ENCODE data around the gene TRIP6.
A peak's percentile ranks its signal among the peaks of the same experiment; 100 is the strongest.
"Not testable (repeated sequence)": the region's sequence is repeated elsewhere in the genome, so short reads cannot be mapped to it uniquely, and the experiment has no call there.

Gene TRIP6

DNA sequence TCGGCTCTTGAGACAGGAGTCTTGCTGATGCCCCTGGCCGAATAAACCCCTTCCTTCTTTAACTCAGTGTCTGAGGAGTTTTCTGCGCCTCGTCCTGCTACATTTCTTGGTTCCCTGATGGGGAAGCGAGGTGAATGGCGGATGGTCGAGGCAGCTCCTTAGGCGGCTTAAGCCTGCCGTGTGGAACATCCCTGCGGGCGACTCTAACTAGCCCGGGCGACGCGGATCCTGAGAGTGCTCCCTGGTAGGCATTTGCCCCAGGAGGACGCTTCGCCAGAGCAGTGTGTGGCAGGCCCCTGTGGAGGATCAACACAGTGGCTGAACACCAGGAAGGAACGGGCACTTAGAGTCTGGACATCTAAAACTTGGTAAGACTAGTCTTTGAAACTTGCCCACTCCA, 27.8 kb upstream of the TRIP6 start:
- DNase-seq: no peak

DNA sequence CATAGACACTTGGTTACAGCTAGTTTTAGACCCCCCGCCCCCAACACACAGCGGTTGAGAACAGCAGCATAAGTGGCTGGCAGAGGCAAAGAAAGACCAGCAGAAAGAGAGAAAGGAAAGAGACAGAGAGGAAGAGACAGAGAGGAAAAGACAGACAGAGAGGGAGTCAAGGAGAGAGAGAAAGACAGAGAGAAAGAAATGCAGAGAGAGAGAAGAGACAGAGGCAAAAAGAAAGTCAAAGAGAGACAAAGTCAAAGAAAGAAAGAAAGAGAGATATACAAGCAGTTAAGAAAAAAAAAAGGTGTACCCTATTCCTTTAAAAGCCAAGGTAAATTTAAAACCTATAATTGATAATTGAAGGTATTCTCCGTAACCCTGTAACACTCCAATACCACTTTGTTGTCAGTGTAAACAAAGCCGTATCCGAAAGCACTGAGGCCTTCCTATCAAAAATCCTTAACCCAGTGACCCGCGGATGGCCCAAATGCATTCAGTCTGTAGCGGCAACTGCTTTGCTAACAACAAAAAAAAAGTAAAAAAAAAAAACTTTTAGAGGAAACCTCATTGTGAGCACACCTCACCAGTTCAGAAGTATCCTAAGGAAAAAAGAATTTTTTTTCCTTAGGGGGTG, 26.6 kb upstream of the TRIP6 start:
- no peak for DNase-seq

DNA sequence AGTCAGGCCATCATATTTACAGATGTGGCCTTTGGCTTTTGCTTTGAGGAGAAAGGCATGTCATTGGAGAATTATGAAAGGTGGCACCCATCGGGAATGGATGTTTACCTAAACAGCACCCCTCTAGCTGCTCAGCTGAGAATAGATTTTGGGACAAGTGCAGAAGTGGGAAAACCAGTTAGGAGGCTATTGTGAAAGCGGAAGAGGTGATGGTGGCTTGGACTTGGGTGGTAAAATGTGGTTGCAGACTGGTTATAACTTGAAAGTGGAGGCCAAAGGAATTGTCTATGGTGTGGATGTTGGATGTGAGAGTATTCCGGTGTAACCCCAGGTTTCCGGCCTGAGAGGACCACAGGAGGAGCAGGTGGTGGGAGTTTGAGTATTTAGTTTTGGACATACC, 19.8 kb upstream of the TRIP6 start:
- no peak for DNase-seq

DNA sequence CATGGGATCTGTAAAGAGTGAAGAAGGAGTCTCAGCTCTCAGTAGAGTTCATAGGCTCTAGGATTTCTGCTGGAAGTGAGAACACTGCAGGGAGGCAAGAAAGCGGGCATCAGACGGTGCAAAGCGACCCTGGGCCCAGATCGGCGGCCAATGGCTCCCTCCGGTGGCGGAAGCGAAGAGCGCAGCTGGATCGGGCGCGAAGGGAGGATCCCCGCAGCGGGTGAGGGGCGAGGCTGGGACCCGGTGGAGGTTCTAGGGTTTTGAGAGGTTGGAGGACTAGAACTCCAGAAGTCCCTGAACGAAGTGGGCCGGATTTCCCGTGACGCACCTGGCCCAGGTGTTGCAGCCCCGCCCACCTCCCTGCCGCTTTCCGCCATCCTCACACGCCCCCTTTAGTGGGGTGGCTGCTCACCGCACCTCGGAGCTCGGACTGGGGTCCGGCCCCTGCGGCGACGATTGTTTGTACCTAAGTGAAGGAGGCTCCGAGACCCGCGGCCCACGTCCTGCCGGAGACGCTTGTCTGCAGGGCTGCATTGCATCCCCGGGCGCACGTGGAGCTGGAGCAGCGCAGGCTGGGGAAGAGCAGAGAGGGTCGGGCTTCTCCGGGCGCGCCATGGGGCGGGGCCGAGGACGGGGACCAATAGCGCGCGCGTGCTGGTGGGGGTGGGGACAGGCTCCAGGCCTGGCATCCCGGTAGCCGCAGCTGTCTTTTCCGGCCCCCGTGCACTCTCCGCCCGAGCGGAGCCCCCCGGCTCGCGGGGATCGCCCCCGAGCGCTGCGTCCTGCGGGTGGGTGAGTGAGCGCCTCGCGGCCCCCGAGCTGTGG, 14.9 kb upstream of the TRIP6 start, which contains the start of gene SLC12A9:
SLC12A9 (plus strand) TSS at position 666 of the 825 bp plus-strand sequence. CDS start 1,485 bp downstream, outside the sequence.
- peak; percentile 88 for DNase-seq

DNA sequence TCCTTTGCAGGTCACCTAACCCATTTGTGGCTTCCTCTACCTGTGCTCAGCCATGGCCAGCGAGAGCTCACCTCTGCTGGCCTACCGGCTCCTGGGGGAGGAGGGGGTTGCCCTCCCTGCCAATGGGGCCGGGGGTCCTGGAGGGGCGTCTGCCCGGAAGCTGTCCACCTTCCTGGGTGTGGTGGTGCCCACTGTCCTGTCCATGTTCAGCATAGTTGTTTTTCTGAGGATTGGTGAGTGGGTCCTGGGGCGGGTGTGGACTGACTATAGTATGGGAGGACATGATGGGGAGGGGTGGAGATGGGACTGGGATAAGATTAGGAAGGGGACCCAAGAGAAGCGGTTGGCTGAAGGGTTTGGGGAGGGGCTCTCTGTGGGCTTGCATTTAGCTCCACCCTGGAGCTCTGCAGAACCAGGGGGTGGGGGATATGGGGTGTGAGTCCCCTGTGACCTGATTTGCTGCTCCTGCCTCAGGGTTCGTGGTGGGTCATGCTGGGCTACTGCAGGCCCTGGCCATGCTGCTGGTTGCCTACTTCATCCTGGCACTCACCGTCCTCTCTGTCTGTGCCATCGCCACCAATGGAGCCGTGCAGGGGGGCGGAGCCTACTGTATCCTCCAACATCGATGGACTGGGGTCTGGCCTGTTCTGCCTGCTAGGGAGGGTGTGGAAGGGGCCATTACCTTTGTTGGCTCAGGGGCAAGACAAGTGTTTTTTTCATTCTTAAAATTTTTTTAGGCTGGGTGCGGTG, 12.9 kb upstream of the TRIP6 start:
- DNase-seq: no peak

DNA sequence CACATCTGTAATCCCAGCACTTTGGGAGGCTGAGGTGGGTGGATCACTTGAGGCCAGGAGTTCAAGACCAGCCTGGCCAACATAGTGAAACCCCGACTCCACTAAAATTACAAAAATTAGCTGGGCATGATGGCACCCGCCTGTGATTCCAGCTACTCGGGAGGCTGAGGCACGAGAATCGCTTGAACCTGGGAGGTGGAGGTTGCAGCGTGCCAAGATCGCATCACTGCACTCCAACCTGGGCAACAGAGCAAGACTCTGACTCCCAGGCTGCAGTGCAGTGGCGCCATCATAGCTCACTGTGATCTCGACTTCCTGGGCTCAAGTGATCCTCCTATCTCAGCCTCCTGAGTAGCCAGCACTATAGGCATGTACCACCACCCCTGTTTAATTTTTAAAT, 12.3 kb upstream of the TRIP6 start:
- DNase-seq: not testable (repeated sequence)

DNA sequence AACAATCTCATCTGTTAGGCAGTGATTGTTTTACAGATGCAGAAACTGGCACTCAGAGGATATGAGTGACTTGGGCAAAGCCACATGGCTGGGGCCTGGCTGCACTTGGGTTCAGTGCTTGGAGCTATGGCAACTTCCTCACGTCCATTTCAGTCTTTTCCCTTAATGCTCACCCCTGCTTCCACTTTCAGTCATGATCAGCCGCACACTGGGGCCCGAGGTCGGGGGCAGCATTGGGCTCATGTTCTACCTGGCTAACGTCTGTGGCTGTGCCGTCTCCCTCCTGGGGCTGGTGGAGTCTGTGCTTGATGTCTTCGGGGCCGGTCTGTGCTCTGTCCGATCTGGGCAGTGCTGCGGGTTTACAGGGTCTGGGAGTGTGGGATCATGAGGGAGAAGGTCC, 11.7 kb upstream of the TRIP6 start:
- DNase-seq: no peak

DNA sequence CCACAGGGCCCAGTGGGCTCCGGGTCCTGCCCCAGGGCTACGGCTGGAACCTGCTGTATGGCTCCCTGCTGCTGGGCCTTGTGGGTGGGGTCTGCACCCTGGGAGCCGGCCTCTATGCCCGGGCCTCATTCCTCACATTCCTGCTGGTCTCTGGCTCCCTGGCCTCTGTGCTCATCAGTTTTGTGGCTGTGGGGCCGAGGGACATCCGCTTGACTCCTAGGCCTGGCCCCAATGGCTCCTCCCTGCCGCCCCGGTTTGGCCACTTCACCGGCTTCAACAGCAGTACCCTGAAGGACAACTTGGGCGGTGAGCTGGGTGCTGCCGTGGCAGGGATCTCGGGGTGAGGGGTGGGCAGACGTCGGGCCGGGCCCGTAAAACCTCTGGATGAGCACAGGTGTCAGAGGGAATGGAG, 10.3 kb upstream of the TRIP6 start:
- no peak for DNase-seq

DNA sequence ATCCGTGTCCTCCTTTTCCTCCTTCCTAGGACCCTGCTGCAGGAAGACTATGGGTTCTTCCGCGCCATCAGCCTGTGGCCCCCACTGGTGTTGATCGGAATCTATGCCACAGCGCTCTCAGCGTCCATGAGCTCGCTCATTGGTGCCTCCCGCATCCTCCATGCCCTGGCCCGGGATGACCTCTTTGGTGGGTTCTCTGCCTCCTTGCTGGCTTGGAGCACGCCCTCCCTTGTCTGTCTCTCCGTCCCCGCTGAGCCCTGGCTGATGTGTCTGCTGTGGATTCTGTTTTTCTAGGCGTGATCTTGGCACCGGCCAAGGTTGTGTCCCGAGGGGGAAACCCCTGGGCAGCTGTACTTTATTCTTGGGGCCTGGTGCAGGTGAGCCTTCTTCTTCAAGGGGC, 7.3 kb upstream of the TRIP6 start:
- DNase-seq: no peak

DNA sequence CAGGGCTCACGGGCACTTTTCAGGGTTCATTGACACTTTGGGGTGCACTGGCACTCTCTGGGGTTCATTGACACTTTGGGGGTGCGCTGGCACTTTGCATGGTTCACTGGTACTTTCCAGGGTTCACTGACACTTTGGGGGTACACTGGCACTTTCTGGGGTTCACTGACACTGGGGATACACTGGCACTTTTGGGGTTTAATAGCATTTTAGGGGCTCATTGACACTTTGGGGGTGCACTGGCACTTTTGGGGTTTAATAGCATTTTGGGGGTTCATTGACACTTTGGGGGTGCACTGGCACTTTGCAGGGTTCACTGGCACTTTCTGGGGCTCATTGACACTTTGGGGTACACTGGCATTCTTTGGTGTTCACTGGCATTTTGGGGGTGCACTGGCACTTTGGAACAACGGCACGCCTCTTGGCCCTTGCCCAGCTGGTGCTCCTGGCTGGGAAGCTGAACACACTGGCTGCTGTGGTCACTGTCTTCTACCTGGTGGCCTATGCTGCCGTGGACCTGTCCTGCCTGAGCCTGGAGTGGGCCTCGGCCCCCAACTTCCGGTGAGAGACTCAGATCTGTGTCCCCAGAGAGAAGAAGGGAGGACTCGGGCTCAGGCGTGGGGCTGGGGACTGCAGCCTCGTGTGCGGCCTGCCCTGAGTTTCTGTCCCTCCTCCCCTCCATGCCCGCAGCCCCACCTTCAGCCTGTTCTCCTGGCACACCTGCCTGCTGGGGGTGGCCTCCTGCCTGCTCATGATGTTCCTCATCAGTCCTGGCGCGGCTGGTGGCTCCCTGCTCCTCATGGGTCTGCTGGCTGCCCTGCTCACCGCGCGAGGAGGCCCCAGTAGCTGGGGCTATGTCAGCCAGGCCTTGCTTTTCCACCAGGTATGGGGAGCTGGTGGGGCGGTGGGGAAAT, 6.2 kb upstream of the TRIP6 start:
- no peak for DNase-seq

DNA sequence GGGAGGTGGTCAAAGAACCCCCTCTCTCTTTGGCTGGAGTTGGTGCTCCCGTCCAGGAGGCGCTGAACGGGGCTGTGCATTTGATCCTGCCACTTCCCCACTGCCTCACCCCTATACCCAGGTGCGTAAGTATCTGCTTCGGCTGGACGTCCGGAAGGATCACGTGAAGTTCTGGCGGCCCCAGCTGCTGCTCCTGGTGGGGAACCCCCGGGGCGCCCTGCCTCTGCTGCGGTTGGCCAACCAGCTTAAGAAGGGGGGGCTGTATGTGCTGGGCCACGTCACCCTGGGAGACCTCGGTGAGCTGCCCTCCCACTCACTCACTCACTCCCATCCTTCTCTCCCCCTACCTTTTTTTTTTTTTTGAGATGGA, 5.6 kb upstream of the TRIP6 start:
- no peak for DNase-seq

DNA sequence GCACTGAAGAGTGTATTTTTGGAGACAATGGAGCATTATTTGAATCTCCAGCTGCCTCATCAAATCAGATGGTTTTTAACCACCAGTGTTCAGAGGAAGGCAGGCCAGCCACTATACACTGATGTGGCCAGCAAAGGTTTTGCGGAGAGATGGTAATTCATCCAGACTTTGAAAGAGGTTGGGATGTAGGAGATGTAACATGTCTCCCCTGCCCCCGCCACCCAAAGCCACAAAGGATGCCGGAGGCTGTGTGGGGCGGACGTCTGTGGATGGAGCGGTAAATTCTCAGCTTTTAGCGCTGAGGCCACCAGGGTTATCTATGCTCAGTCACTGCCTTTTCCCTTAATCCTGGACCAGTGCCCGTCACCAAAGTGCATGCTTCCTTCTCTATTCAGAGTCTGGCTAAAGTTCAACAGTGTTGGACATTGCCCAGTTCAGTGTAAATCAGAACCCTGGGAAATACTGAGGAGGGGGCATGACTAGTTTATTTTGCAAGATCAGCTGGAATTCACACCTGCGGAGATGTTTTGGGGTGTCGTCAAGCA, 3.7 kb upstream of the TRIP6 start:
- DNase-seq: no peak

DNA sequence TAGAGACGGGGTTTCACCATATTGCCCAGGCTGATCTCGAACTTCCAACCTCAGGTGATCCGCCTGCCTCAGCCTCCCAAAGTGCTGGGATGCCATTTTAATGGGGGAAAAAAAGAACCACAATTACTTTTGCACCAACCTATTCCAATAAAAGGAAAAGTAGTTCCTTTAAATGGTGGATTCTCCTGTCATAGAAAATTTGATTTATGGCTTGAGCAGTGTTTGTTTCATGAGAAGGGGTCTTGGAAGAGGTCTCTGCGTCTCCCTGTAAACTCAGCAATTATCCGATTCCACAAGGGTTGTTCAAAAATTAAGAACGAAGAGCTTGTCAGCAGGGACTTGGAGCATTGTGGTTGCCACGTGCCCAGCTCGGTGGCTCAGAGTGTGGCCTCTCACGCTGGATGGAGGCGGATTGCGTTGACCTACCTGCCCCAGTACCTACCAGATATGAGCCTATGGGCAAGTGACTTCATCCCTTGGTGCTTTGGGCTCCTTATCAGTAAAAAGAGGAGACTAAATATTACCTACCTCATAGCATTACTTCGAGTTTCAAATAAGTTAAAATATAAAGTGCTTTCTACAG, 2.8 kb upstream of the TRIP6 start:
- no peak for DNase-seq

DNA sequence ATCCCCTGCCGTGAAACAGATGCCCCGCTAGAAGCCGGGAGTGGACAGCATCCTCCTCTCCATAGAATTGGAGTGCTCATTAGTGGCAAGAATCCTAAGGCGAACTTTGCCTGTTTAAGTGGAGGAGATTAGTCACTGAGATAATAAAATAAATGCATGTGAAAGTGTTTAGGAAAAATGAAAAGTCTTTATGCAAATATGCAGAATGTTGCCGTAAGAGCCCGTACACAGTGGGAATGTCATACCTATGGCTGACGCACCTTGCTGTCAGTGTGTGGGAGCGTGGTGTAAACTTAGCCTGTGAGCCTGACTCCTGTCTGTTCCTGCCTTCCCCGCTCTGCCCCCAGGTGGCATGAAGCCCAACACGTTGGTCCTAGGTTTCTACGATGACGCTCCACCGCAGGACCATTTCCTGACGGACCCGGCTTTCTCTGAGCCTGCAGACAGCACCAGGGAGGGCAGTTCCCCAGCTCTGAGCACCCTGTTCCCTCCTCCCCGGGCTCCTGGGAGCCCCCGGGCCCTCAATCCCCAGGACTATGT, 1.7 kb upstream of the TRIP6 start:
- DNase-seq: no peak

DNA sequence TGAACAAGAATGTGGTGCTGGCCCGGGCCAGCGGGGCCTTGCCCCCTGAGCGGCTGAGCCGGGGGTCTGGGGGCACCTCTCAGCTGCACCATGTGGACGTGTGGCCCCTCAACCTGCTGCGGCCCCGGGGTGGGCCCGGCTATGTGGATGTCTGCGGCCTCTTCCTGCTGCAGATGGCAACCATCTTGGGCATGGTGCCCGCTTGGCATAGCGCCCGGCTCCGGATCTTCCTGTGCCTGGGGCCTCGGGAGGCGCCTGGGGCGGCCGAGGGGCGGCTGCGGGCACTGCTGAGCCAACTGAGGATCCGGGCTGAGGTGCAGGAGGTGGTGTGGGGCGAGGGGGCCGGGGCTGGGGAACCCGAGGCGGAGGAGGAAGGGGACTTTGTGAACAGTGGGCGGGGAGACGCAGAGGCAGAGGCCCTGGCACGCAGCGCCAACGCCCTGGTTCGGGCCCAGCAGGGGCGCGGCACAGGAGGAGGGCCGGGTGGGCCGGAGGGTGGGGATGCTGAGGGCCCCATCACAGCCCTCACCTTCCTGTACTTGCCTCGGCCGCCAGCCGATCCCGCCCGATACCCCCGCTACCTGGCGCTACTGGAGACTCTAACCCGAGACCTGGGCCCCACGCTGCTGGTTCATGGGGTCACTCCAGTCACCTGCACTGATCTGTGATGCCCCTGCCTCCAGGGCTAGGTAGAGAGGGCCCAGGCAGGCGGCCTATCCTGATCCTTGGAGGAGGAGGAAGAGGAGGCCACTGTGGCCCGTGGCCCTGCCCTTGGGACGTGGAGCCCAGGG, 1.1 kb upstream of the TRIP6 start:
- peak; percentile 55 for DNase-seq

DNA sequence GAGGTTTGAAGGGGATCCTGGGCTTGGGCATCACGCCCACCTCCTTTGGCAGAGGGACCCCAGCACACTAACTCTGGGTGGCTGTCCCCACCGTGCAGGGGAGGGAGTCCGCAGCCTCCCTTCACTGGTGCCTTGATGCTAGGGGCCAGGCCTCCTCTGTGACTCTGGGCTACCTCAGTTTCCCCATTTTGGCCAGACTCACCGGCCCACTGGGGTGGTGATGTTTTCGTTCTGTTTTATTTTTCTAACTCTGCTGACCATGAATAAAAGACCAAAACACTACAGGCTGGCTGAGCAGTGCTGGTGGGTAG, 503 bp upstream of the TRIP6 start:
- no peak for DNase-seq

DNA sequence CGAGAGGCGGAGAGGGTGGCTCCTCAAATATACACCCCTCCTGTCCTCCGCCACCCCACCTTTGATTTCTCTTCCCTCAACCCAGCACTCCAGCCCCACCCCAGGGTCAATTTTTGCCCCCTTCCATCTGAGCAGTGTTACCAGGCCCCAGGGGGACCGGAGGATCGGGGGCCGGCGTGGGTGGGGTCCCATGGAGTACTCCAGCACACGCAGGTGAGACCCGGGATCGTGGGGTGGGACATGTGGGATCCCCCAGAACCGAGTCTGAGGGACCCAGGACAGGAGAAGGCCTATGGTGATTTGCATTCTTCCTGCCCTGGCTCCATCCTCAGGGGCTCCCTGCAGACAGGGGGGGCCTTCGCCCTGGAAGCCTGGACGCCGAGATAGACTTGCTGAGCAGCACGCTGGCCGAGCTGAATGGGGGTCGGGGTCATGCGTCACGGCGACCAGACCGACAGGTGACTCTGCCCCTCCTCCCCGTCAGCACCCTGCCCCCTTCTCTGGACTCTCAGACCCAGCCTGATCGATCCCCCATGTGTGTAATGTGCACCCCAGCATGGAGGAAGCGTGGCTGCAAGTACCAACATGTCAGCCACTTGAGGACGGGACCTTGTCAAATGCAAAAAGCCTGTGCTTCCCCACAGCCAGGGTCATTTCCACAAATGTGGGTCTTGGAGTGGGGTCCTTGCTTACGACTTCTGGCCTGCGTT, 744 bp downstream of the TRIP6 start:
- DNase-seq: no peak

DNA sequence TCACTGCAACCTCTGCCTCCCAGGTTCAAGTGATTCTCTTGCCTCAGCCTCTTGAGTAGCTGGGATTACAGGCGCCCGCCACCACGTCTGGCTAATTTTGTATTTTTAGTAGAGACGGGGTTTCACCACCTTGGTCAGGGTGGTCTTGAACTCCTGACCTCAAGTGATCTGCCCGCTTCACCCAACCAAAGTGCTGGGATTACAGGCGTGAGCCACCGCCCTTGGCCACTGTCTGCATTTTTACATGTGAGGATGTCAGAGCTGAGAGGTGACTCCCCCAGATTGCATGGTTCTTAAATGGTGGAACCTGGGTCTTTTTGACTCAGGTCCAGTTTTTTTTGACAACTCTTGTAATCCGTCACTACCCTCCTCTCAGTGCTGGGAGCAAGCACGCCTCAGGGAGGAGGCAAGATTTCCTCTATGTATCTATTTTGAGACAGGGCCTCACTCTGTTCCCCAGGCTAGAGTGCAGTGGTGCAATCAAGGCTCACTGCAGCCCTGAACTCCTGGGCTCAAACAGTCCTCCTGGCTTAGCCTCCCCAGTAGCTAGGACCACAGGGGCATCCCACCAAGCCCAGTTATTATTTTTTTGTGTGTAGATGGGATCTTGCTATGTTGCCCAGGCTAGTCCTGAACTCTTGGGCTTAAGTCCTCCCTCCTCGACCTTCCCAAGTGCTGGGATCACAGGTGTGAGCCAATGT, 6.6 kb downstream of the TRIP6 start:
- no peak for DNase-seq

DNA sequence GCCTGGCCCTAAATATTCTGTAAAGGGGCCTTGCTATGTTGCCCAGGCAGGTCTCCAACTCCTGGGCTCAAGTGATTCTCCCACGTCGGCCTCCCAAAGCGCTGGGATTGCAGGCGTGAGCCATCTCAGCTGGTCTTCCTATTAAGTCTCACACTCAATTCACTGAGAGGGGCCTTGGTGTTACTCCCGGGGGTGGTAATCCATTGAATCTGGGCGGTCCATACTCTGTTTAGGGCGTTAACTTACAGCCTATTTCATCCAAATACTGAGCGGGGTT, 7.1 kb downstream of the TRIP6 start:
- no peak for DNase-seq
